Fibroblast of lung (primary cell): ENCODE results near the gene HECTD4. TPM values are rescaled to one million over a fixed set of nuclear protein-coding genes. Genes with fewer than 3 reads are reported as not detected.
A peak's percentile ranks its signal among the peaks of the same experiment; 100 is the strongest.

Experiments used
- DNase-seq, 2 donors: peaks; one replicate each; pipeline versions ENCODE4 v3.0.0 to v3.0.0-alpha.2; 2010; ENCODE audit warnings: low read depth in 2 of 2
- H2AFZ ChIP-seq: 2 replicates; pipeline ENCODE4 v1.5.1; 2012; ENCODE audit warnings: low read length, control low read depth, inconsistent platforms
- H3K27ac ChIP-seq: 2 replicates; pipeline ENCODE4 v1.5.1; 2011; ENCODE audit warnings: low read length, control low read depth; ENCODE audit not compliant: insufficient read depth
- H3K27me3 ChIP-seq: 2 replicates; pipeline ENCODE4 v1.5.1; 2011; ENCODE audit warnings: mild to moderate bottlenecking, low read length; ENCODE audit not compliant: control insufficient read depth, insufficient read depth
- H3K36me3 ChIP-seq: 2 replicates; pipeline ENCODE4 v1.5.1; 2011; ENCODE audit warnings: low read length; ENCODE audit not compliant: control insufficient read depth, insufficient read depth
- H3K4me1 ChIP-seq: 2 replicates; pipeline ENCODE4 v1.5.1; 2011; ENCODE audit warnings: low read length; ENCODE audit not compliant: control insufficient read depth, insufficient read depth; ENCODE audit errors: extremely low read depth
- H3K4me2 ChIP-seq: 2 replicates; pipeline ENCODE4 v1.5.1; 2011; ENCODE audit warnings: low read length, control low read depth; ENCODE audit not compliant: insufficient read depth; ENCODE audit errors: extremely low read depth
- H3K4me3 ChIP-seq, 4 experiments: fragments of 200-600 bp in 1 of 4; sonication (generic) in 1 of 4; replicated peaks in 1 of 4; 2 replicates each; pipeline ENCODE4 v1.5.1; 2011 to 2016; ENCODE audit warnings: low read length in 4 of 4, low read depth in 3 of 4, mild to moderate bottlenecking in 3 of 4, control low read depth in 2 of 4, inconsistent platforms in 1 of 4, mixed read lengths in 1 of 4; ENCODE audit not compliant: insufficient read depth in 1 of 4; ENCODE audit errors: control extremely low read depth in 1 of 4
- H3K79me2 ChIP-seq: 2 replicates; pipeline ENCODE4 v1.5.1; 2012; ENCODE audit warnings: mild to moderate bottlenecking, low read length, inconsistent platforms; ENCODE audit not compliant: control insufficient read depth, insufficient read depth
- H3K9ac ChIP-seq: 2 replicates; pipeline ENCODE4 v1.5.1; 2011; ENCODE audit warnings: mild to moderate bottlenecking, low read length, control low read depth; ENCODE audit not compliant: insufficient read depth
- H3K9me3 ChIP-seq: 2 replicates; pipeline ENCODE4 v1.5.1; 2012; ENCODE audit warnings: low read depth, low read length; ENCODE audit not compliant: control insufficient read depth, insufficient read depth
- H4K20me1 ChIP-seq: 2 replicates; pipeline ENCODE4 v1.5.1; 2011; ENCODE audit warnings: low read length; ENCODE audit not compliant: control insufficient read depth, insufficient read depth; ENCODE audit errors: extremely low read depth
- EZH2 ChIP-seq: IDR thresholded peaks from 2 replicates; pipeline ENCODE4 v1.5.1; 2012; ENCODE audit warnings: low read length, control low read depth, mild to moderate bottlenecking; ENCODE audit errors: missing control alignments
- polyA plus RNA-seq, 2 donors: library from polyadenylated mRNA; depleted of rRNA in 1 of 2; stranded (reverse) in 1 of 2; unstranded in 1 of 2; fragments of >200 nt; gene quantifications; 2 replicates each; pipeline ENCODE4 v1.2.1, GENCODE V29; 2011 to 2012; ENCODE audit warnings: missing spikeins in 1 of 2
- total RNA-seq: library from RNA; depleted of rRNA; stranded (reverse); fragments of >200 nt; gene quantifications from 2 replicates; pipeline ENCODE4 v1.2.1, GENCODE V29; 2014
- TF ChIP-seq, protein P1 (sequence below), 2 donors: IDR thresholded peaks in 1 of 2; conservative IDR thresholded peaks in 1 of 2; 1 replicate in 1 of 2; 2 replicates in 1 of 2; pipeline ENCODE4 v1.5.1; 2011 to 2012; ENCODE audit warnings: low read length in 2 of 2, control low read depth in 1 of 2, inconsistent platforms in 1 of 2, low read depth in 1 of 2, mild to moderate bottlenecking in 1 of 2

The HECTD4 gene
- total and polyA plus RNA-seq, 2 donors (not counting 1 experiment from before 2014, with no cell fraction given): 5.1 to 31.7 TPM

- Histone ChIP-seq H3K4me2 (no peak overlapping the region), H3K36me3 (no peaks in the 10 kb centered on the region), H3K27ac (no peak overlapping the region), H2AFZ (no peak overlapping the region), H3K9me3 (no peaks in the 10 kb centered on the region), H3K4me1 (peaks cover 4% of the 10 kb centered on the region), H3K27me3 (no peaks in the 10 kb centered on the region), H4K20me1 (no peaks in the 10 kb centered on the region), H3K4me3 (no peak overlapping the region), H3K9ac (no peak overlapping the region), H3K79me2 (no peaks in the 10 kb centered on the region)
- DNase-seq: peak in 1 of 2 donors; percentile 25
- TF ChIP-seq, protein P1, sequence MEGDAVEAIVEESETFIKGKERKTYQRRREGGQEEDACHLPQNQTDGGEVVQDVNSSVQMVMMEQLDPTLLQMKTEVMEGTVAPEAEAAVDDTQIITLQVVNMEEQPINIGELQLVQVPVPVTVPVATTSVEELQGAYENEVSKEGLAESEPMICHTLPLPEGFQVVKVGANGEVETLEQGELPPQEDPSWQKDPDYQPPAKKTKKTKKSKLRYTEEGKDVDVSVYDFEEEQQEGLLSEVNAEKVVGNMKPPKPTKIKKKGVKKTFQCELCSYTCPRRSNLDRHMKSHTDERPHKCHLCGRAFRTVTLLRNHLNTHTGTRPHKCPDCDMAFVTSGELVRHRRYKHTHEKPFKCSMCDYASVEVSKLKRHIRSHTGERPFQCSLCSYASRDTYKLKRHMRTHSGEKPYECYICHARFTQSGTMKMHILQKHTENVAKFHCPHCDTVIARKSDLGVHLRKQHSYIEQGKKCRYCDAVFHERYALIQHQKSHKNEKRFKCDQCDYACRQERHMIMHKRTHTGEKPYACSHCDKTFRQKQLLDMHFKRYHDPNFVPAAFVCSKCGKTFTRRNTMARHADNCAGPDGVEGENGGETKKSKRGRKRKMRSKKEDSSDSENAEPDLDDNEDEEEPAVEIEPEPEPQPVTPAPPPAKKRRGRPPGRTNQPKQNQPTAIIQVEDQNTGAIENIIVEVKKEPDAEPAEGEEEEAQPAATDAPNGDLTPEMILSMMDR (conservative IDR thresholded peaks at IDR 0.05 in 1 of 2, IDR thresholded peaks at IDR 0.05 in 1 of 2; ENCODE audit: low read depth in 1 of 2, low read length in 2 of 2): no peak
- TF ChIP-seq EZH2: no peak
Observed at GRCh38 chr12:112304436-112304835, 77.8 kb downstream of the HECTD4 start.

DNA sequence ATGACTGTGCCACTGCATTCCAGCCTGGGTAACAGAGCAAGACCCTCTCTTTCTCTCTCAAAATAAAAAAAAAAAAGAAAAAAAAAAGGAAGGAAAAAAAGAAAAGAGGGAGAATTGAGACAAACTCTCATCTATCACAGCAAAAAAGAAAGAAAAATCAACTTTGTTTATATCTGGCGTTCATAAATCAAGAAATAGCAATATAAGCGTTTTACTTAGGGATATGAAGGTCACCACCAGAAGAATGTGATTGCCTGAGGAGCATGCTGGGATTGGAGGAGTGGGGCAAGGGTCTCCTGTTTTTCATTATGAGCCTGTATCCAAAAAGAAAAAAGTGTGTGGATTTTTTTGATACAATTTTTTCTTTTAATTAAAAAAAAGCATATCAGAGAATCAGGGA is 78.4 kb downstream of the HECTD4 start:
- Histone ChIP-seq H3K4me1 (no peaks in the 10 kb centered on the region), H3K9me3 (no peaks in the 10 kb centered on the region), H3K79me2 (no peaks in the 10 kb centered on the region), H2AFZ (no peak overlapping the region), H3K4me3 (no peak overlapping the region), H3K27me3 (no peaks in the 10 kb centered on the region), H4K20me1 (no peaks in the 10 kb centered on the region), H3K4me2 (no peak overlapping the region), H3K27ac (no peak overlapping the region), H3K9ac (no peak overlapping the region), H3K36me3 (no peaks in the 10 kb centered on the region)
- DNase-seq: no peak
- TF ChIP-seq, protein P1 (conservative IDR thresholded peaks at IDR 0.05 in 1 of 2, IDR thresholded peaks at IDR 0.05 in 1 of 2; ENCODE audit: low read depth in 1 of 2, low read length in 2 of 2): no peak
- no peak for TF ChIP-seq EZH2

DNA sequence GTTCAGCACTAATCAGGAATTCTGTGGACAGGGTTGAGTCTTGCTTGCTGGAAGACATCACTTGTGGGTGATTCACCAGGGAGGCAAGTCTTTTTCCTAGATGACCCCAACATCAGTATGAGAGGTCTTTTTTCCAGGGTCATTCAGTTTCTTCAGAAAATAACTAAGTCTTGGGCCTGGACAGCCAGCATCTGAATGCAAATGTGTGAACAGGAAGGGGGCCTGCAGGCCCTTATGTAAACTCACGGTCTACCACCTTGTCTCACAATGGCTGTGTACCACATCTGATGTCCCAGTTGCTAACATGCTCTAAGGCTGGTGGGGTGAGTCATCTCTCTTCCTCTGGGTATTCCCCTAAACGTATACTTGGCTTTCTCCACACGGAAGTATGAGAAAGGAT is 79.2 kb downstream of the HECTD4 start:
- H3K27me3 ChIP-seq: no peaks in the 10 kb centered on the region
- DNase-seq: peak; percentile 58 to 86
- H3K27ac ChIP-seq: peak overlapping the region; percentile 28
- H3K36me3 ChIP-seq: no peaks in the 10 kb centered on the region
- H3K9ac ChIP-seq: no peak overlapping the region
- no peaks in the 10 kb centered on the region for H3K9me3 ChIP-seq
- no peaks in the 10 kb centered on the region for H4K20me1 ChIP-seq
- H2AFZ ChIP-seq: no peak overlapping the region
- H3K4me1 ChIP-seq: no peaks in the 10 kb centered on the region
- TF ChIP-seq, protein P1 (conservative IDR thresholded peaks at IDR 0.05 in 1 of 2, IDR thresholded peaks at IDR 0.05 in 1 of 2; ENCODE audit: low read depth in 1 of 2, low read length in 2 of 2): no peak
- TF ChIP-seq EZH2: no peak
- no peaks in the 10 kb centered on the region for H3K79me2 ChIP-seq
- no peak overlapping the region for H3K4me3 ChIP-seq
- no peak overlapping the region for H3K4me2 ChIP-seq
